Subcutaneous adipose tissue (tissue), 4 donors: ENCODE data around the gene MRPL52. TPM values are rescaled to one million over a fixed set of nuclear protein-coding genes. Genes with fewer than 3 reads are reported as not detected.

Experiments
- total RNA-seq, 4 donors: library from RNA; depleted of rRNA; stranded (reverse); fragments of >200 nt; gene quantifications; one replicate each; pipeline ENCODE4 v1.1.0, GENCODE V29; 2016
- TF ChIP-seq, protein P1 (sequence below): fragments of 450-650 bp; IDR thresholded peaks from one replicate; pipeline ENCODE4 v1.5.1; 2016; ENCODE audit warnings: low read depth, mild to moderate bottlenecking, control low read depth, antibody characterized with exemption, moderate library complexity

Gene MRPL52
- total RNA-seq, 4 donors from 2014 or later = 13.9 to 55.6 (median 31.2) TPM

DNA sequence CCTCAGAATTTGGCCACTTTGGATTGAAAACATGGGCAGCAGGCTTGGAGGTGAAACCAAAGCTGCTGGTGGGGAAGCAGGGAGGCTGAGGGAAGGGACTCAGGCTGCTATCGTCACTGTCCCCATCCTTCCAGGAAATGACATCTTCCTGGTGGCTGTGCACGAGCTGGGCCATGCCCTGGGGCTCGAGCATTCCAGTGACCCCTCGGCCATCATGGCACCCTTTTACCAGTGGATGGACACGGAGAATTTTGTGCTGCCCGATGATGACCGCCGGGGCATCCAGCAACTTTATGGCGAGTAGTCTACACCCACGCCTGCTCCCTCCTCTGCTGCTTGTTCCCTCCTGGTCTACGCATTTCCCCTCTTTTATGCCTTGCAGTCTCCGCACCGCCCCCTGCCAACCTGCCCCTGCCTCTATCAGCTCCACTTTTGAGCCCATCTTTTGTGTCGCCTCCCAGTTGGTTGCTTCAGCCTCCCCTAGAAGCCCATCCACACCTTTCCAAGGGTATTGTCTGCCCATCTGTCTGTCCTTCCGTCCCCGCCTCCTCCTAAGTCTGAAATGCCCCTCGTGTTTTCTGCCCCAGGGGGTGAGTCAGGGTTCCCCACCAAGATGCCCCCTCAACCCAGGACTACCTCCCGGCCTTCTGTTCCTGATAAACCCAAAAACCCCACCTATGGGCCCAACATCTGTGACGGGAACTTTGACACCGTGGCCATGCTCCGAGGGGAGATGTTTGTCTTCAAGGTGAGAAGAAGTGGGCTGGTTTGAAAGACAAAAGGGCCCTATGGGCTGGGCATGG is 13.6 kb downstream of the MRPL52 start:
- TF ChIP-seq, protein P1, sequence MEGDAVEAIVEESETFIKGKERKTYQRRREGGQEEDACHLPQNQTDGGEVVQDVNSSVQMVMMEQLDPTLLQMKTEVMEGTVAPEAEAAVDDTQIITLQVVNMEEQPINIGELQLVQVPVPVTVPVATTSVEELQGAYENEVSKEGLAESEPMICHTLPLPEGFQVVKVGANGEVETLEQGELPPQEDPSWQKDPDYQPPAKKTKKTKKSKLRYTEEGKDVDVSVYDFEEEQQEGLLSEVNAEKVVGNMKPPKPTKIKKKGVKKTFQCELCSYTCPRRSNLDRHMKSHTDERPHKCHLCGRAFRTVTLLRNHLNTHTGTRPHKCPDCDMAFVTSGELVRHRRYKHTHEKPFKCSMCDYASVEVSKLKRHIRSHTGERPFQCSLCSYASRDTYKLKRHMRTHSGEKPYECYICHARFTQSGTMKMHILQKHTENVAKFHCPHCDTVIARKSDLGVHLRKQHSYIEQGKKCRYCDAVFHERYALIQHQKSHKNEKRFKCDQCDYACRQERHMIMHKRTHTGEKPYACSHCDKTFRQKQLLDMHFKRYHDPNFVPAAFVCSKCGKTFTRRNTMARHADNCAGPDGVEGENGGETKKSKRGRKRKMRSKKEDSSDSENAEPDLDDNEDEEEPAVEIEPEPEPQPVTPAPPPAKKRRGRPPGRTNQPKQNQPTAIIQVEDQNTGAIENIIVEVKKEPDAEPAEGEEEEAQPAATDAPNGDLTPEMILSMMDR = no peak

DNA sequence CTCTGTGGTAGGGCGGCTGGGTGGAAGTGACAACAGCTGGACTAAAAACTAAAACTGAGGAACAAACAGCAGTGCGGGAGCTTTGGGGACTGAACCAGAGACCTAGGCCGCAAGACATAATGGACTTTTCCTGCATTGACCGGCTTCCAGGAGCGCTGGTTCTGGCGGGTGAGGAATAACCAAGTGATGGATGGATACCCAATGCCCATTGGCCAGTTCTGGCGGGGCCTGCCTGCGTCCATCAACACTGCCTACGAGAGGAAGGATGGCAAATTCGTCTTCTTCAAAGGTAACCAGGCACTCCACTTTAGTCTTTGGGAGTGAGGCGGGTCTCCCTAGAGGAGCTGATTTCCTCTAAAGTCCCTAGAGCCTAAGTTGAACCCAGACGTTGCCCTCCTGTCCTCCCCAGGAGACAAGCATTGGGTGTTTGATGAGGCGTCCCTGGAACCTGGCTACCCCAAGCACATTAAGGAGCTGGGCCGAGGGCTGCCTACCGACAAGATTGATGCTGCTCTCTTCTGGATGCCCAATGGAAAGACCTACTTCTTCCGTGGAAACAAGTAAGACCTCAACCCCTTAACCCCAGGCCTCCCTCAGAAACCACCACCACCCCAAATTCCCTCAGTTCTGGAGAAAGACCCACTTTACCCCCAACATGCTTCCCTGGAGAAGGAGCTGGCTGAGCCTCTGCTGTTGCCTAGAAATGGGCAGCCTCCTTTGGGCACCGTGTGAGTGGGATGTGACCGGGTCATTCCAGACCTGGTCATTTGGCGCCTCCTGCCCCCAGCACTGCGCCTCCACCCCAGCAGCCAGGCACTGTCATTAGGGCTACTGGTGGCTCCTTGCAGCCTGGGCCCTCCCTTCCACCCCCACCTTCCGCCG is 14.8 kb downstream of the MRPL52 start:
- TF ChIP-seq, protein P1 = no peak

DNA sequence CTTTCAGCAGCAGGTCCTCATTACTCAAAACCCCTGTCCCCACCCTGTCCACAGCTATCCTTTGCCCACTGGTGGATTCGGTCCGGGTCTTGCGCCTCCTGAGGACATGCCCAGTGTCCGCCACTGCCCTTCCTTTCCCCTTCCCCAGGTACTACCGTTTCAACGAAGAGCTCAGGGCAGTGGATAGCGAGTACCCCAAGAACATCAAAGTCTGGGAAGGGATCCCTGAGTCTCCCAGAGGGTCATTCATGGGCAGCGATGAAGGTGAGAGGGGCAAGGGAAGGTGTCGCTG is 15.4 kb downstream of the MRPL52 start:
- TF ChIP-seq, protein P1 = no peak

DNA sequence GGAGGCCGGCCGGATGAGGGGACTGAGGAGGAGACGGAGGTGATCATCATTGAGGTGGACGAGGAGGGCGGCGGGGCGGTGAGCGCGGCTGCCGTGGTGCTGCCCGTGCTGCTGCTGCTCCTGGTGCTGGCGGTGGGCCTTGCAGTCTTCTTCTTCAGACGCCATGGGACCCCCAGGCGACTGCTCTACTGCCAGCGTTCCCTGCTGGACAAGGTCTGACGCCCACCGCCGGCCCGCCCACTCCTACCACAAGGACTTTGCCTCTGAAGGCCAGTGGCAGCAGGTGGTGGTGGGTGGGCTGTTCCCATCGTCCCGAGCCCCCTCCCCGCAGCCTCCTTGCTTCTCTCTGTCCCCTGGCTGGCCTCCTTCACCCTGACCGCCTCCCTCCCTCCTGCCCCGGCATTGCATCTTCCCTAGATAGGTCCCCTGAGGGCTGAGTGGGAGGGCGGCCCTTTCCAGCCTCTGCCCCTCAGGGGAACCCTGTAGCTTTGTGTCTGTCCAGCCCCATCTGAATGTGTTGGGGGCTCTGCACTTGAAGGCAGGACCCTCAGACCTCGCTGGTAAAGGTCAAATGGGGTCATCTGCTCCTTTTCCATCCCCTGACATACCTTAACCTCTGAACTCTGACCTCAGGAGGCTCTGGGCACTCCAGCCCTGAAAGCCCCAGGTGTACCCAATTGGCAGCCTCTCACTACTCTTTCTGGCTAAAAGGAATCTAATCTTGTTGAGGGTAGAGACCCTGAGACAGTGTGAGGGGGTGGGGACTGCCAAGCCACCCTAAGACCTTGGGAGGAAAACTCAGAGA is 16.3 kb downstream of the MRPL52 start:
- TF ChIP-seq, protein P1 = no peak

DNA sequence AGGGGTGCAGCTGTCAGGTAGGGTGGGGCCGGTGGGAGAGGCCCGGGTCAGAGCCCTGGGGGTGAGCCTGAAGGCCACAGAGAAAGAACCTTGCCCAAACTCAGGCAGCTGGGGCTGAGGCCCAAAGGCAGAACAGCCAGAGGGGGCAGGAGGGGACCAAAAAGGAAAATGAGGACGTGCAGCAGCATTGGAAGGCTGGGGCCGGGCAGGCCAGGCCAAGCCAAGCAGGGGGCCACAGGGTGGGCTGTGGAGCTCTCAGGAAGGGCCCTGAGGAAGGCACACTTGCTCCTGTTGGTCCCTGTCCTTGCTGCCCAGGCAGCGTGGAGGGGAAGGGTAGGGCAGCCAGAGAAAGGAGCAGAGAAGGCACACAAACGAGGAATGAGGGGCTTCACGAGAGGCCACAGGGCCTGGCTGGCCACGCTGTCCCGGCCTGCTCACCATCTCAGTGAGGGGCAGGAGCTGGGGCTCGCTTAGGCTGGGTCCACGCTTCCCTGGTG is 17.2 kb downstream of the MRPL52 start:
- TF ChIP-seq, protein P1 = no peak

DNA sequence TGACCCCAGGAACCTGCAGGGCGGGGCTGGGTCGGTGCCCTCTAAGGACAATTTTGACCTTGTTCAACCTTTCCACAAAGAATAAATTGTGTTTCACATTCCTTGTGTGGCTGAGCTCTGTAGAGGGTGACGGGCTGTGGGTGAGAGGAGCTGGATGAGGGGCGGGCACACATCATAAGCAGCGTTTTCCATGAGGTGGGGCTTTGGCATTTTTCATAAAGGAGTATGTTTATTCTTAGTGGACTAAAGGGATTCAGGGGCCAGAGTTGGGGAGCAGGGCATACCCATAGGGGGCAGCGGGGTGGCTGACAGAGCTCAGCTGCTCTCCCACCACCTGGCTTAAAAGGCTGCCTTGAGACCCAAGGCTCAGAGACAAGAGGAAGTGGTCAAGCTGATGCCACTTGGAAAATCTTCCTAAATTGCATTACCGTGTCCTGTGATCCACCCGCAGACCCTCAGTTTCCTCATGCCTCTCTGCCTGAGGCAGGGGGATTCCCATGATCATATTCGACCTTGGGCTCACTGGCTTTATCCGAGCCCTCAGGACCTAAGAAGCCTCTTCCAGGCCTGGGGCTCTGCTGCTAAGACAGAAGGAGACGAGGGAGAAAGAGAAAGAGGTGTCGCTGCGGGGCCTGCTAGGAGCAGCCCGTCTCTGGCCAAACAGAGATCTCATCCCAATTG is 18.1 kb downstream of the MRPL52 start:
- TF ChIP-seq, protein P1 = no peak
